Thyroid gland (tissue), 4 donors: ENCODE measurements around the gene NLRP1.

Source experiments
- POLR2A ChIP-seq, 2 donors: fragments of 450-650 bp; IDR thresholded peaks; one replicate each; pipeline ENCODE4 v1.6.1; 2017; ENCODE audit warnings: antibody characterized with exemption in 2 of 2, mild to moderate bottlenecking in 2 of 2, moderate library complexity in 1 of 2
- TF ChIP-seq, protein P1 (sequence below), 6 experiments: fragments of 200-600 bp in 3 of 6; fragments of 450-650 bp in 3 of 6; sonication (generic) in 3 of 6; IDR thresholded peaks; one replicate each; pipeline ENCODE4 v1.5.1; 2016 to 2019; ENCODE audit warnings: antibody characterized with exemption in 6 of 6, mild to moderate bottlenecking in 2 of 6, inconsistent platforms in 1 of 6, moderate library complexity in 1 of 6

DNA sequence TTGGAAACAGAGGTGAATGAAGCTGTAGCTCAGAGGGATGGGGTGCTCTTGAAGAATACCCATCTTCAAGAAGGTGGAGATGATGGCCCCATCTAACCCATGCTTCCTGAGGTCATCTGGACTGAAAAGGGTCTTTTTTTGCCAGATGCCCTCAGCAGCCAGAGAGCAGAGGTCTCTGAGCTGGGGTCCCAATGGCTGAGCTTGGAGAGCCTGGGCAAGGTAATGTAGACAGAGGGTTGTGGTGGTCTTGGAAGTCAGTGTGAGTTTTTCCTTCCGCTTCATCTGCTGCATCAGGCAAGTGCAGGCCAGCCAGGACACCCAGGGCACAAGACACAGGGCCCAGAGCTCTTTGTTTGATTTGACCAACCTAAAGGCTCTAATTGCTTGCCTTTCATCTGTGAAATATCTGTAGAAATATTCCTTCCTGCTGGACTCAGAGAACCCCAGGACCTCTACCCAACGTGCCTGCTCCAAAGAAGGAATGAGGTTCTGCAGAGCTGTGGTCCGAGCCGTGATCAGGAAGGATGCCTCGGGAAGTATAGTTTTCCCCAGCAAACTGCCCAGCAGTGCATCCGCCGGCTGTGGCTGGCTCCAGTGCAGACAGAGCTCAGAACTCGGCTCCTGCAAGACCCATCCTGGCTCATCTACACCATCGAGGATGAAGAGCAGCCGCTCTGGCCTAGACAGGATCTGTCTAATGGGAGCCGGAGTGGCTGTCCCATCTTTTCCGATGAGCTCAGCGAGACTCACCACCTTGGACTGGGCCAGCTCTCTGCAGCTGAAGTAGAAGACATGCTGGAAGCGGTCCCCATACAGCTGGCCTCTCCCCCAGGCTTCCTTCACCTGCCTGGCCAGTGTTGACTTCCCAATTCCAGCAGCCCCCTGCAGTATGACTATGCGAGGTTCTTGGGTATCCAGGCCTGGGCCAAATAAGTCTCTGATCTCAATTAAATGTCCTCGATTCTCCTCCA, 25.2 kb downstream of the NLRP1 start:
- no peak for TF ChIP-seq POLR2A (IDR thresholded peaks at IDR 0.05)
- TF ChIP-seq, protein P1, sequence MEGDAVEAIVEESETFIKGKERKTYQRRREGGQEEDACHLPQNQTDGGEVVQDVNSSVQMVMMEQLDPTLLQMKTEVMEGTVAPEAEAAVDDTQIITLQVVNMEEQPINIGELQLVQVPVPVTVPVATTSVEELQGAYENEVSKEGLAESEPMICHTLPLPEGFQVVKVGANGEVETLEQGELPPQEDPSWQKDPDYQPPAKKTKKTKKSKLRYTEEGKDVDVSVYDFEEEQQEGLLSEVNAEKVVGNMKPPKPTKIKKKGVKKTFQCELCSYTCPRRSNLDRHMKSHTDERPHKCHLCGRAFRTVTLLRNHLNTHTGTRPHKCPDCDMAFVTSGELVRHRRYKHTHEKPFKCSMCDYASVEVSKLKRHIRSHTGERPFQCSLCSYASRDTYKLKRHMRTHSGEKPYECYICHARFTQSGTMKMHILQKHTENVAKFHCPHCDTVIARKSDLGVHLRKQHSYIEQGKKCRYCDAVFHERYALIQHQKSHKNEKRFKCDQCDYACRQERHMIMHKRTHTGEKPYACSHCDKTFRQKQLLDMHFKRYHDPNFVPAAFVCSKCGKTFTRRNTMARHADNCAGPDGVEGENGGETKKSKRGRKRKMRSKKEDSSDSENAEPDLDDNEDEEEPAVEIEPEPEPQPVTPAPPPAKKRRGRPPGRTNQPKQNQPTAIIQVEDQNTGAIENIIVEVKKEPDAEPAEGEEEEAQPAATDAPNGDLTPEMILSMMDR (IDR thresholded peaks at IDR 0.05), result no peak
